SK-N-SH treated with all-trans-retinoic acid at 6 μM for 48 hours (cell line): ENCODE results near the gene CENPO.

Experiments used
- ATAC-seq: fragments of 200-7000 bp; cut with Tn5 transposase; 3 replicates; pipeline ENCODE4 v1.9.1; 2020; ENCODE audit warnings: mild to moderate bottlenecking, moderate library complexity
- ARNTL ChIP-seq: fragments of 450-650 bp; formaldehyde crosslinking; IDR thresholded peaks from 2 replicates; pipeline ENCODE4 v1.5.0; 2020; ENCODE audit warnings: low read depth, mild to moderate bottlenecking, moderate library complexity, borderline replicate concordance
- BACH2 ChIP-seq: fragments of 250-450 bp; sonication (Bioruptor Pico); IDR thresholded peaks from 2 replicates; pipeline ENCODE4 v1.9.0; 2021; ENCODE audit warnings: mild to moderate bottlenecking, borderline replicate concordance
- CSDC2 ChIP-seq: fragments of 250-450 bp; sonication (Bioruptor Pico); IDR thresholded peaks from 2 replicates; pipeline ENCODE4 v1.5.0; 2020; ENCODE audit warnings: mild to moderate bottlenecking, moderate library complexity
- ESRRG ChIP-seq: fragments of 250-450 bp; sonication (Bioruptor Pico); IDR thresholded peaks from 2 replicates; pipeline ENCODE4 v1.6.1; 2021; ENCODE audit warnings: mild to moderate bottlenecking
- GLIS3 ChIP-seq: fragments of 250-450 bp; sonication (Bioruptor Pico); IDR thresholded peaks from 2 replicates; pipeline ENCODE4 v1.5.0; 2020; ENCODE audit warnings: mild to moderate bottlenecking, moderate library complexity
- ISL1 ChIP-seq: fragments of 250-450 bp; sonication (Bioruptor Pico); IDR thresholded peaks from 2 replicates; pipeline ENCODE4 v2.1.2; 2022; ENCODE audit warnings: mild to moderate bottlenecking, moderate library complexity
- OSR1 ChIP-seq: fragments of 250-450 bp; sonication (Bioruptor Pico); IDR thresholded peaks from 2 replicates; pipeline ENCODE4 v1.8.0; 2022; ENCODE audit warnings: moderate library complexity, mild to moderate bottlenecking, inconsistent platforms
- PPARA ChIP-seq: fragments of 250-450 bp; sonication (Bioruptor Pico); IDR thresholded peaks from 2 replicates; pipeline ENCODE4 v1.5.0; 2020; ENCODE audit warnings: mild to moderate bottlenecking, borderline replicate concordance
- RARB ChIP-seq: fragments of 250-450 bp; sonication (Bioruptor Pico); IDR thresholded peaks from 2 replicates; pipeline ENCODE4 v1.8.0; 2021; ENCODE audit warnings: mild to moderate bottlenecking, moderate library complexity
- SNAI2 ChIP-seq: fragments of 250-450 bp; sonication (Bioruptor Pico); IDR thresholded peaks from 2 replicates; pipeline ENCODE4 v1.5.0; 2020; ENCODE audit warnings: mild to moderate bottlenecking, moderate library complexity
- TCF4 ChIP-seq: fragments of 250-450 bp; sonication (Bioruptor Pico); IDR thresholded peaks from 2 replicates; pipeline ENCODE4 v1.8.0; 2021; ENCODE audit warnings: mild to moderate bottlenecking, moderate library complexity, borderline replicate concordance
- TOX ChIP-seq: fragments of 250-450 bp; sonication (Bioruptor Pico); IDR thresholded peaks from 2 replicates; pipeline ENCODE4 v1.8.0; 2021; ENCODE audit warnings: mild to moderate bottlenecking, moderate library complexity, borderline replicate concordance
- ZC3H10 ChIP-seq: fragments of 250-450 bp; sonication (Bioruptor Pico); IDR thresholded peaks from 2 replicates; pipeline ENCODE4 v1.5.1; 2021; ENCODE audit warnings: mild to moderate bottlenecking, moderate library complexity
- ZFP3 ChIP-seq: fragments of 250-450 bp; sonication (Bioruptor Pico); IDR thresholded peaks from 2 replicates; pipeline ENCODE4 v1.5.0; 2020; ENCODE audit warnings: mild to moderate bottlenecking, moderate library complexity
- ZFP30 ChIP-seq: fragments of 450-650 bp; formaldehyde crosslinking; IDR thresholded peaks from 2 replicates; pipeline ENCODE4 v1.5.0; 2022; ENCODE audit warnings: mild to moderate bottlenecking, moderate library complexity
- ZNF565 ChIP-seq: fragments of 450-650 bp; formaldehyde crosslinking; conservative IDR thresholded peaks from 2 replicates; pipeline ENCODE4 v1.5.0; 2020; ENCODE audit warnings: low read depth, mild to moderate bottlenecking, moderate library complexity
- ZNF70 ChIP-seq: fragments of 450-650 bp; formaldehyde crosslinking; IDR thresholded peaks from 2 replicates; pipeline ENCODE4 v1.5.0; 2020; ENCODE audit warnings: mild to moderate bottlenecking, moderate library complexity
- ZNF8 ChIP-seq: fragments of 450-650 bp; formaldehyde crosslinking; IDR thresholded peaks from 2 replicates; pipeline ENCODE4 v1.5.0; 2020; ENCODE audit warnings: mild to moderate bottlenecking, moderate library complexity
- TF ChIP-seq, protein P1 (sequence below): fragments of 250-450 bp; sonication (Bioruptor Pico); IDR thresholded peaks from 2 replicates; pipeline ENCODE4 v1.5.1; 2020; ENCODE audit warnings: low read depth, mild to moderate bottlenecking, moderate library complexity
- TF ChIP-seq, protein P2 (sequence below): fragments of 250-450 bp; sonication (Bioruptor Pico); IDR thresholded peaks from 2 replicates; pipeline ENCODE4 v1.8.0; 2021; ENCODE audit warnings: low read depth, mild to moderate bottlenecking, moderate library complexity, borderline replicate concordance
- TF ChIP-seq, protein P3 (sequence below): fragments of 250-450 bp; sonication (Bioruptor Pico); IDR thresholded peaks from 2 replicates; pipeline ENCODE4 v1.5.0; 2020; ENCODE audit warnings: mild to moderate bottlenecking, moderate library complexity
- TF ChIP-seq, protein P4 (sequence below): fragments of 250-450 bp; sonication (Bioruptor Pico); IDR thresholded peaks from 2 replicates; pipeline ENCODE4 v1.5.1; 2021; ENCODE audit warnings: mild to moderate bottlenecking, moderate library complexity

Gene CENPO

DNA sequence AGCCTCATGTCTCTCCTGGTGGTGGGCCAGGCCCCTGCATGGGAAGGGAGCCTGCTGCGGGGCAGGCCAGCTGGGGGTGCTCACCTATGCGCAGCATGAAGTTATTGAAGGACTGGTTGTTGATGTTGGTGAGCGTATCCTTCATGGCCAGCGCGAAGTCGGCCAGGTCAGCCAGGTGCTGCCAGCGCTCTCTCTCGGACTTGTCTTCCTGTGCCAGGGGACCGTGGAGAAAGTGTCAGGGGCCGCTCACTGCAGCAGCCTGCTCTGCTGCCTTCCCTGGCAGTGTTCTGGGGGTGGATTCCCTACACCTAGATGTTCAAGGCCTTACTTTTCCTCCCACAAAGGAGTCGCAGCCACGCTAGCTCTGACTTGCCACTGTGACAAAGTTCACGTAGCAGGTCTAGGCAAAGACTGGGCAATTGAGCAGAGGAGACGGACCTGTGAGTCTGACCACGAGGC lies 28.2 kb downstream of the CENPO start:
- TF ChIP-seq RARB (CRISPR knock-in tag) = no peak
- TF ChIP-seq, protein P1, sequence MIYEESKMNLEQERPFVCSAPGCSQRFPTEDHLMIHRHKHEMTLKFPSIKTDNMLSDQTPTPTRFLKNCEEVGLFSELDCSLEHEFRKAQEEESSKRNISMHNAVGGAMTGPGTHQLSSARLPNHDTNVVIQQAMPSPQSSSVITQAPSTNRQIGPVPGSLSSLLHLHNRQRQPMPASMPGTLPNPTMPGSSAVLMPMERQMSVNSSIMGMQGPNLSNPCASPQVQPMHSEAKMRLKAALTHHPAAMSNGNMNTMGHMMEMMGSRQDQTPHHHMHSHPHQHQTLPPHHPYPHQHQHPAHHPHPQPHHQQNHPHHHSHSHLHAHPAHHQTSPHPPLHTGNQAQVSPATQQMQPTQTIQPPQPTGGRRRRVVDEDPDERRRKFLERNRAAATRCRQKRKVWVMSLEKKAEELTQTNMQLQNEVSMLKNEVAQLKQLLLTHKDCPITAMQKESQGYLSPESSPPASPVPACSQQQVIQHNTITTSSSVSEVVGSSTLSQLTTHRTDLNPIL (CRISPR knock-in tag) = no peak
- TF ChIP-seq GLIS3 (CRISPR knock-in tag) = no peak
- TF ChIP-seq ARNTL = no peak
- TF ChIP-seq ZC3H10 (CRISPR knock-in tag) = no peak
- no peak for TF ChIP-seq OSR1 (CRISPR knock-in tag)
- no peak for TF ChIP-seq ZNF565 (CRISPR knock-in tag)
- no peak for TF ChIP-seq ZNF8 (CRISPR knock-in tag)
- TF ChIP-seq, protein P2, sequence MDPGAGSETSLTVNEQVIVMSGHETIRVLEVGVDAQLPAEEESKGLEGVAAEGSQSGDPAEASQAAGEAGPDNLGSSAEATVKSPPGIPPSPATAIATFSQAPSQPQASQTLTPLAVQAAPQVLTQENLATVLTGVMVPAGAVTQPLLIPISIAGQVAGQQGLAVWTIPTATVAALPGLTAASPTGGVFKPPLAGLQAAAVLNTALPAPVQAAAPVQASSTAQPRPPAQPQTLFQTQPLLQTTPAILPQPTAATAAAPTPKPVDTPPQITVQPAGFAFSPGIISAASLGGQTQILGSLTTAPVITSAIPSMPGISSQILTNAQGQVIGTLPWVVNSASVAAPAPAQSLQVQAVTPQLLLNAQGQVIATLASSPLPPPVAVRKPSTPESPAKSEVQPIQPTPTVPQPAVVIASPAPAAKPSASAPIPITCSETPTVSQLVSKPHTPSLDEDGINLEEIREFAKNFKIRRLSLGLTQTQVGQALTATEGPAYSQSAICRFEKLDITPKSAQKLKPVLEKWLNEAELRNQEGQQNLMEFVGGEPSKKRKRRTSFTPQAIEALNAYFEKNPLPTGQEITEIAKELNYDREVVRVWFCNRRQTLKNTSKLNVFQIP = no peak
- TF ChIP-seq, protein P3, sequence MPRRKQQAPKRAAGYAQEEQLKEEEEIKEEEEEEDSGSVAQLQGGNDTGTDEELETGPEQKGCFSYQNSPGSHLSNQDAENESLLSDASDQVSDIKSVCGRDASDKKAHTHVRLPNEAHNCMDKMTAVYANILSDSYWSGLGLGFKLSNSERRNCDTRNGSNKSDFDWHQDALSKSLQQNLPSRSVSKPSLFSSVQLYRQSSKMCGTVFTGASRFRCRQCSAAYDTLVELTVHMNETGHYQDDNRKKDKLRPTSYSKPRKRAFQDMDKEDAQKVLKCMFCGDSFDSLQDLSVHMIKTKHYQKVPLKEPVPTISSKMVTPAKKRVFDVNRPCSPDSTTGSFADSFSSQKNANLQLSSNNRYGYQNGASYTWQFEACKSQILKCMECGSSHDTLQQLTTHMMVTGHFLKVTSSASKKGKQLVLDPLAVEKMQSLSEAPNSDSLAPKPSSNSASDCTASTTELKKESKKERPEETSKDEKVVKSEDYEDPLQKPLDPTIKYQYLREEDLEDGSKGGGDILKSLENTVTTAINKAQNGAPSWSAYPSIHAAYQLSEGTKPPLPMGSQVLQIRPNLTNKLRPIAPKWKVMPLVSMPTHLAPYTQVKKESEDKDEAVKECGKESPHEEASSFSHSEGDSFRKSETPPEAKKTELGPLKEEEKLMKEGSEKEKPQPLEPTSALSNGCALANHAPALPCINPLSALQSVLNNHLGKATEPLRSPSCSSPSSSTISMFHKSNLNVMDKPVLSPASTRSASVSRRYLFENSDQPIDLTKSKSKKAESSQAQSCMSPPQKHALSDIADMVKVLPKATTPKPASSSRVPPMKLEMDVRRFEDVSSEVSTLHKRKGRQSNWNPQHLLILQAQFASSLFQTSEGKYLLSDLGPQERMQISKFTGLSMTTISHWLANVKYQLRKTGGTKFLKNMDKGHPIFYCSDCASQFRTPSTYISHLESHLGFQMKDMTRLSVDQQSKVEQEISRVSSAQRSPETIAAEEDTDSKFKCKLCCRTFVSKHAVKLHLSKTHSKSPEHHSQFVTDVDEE (CRISPR knock-in tag) = no peak
- no peak for TF ChIP-seq PPARA (CRISPR knock-in tag)
- no peak for TF ChIP-seq CSDC2
- no peak for TF ChIP-seq BACH2 (CRISPR knock-in tag)
- TF ChIP-seq, protein P4, sequence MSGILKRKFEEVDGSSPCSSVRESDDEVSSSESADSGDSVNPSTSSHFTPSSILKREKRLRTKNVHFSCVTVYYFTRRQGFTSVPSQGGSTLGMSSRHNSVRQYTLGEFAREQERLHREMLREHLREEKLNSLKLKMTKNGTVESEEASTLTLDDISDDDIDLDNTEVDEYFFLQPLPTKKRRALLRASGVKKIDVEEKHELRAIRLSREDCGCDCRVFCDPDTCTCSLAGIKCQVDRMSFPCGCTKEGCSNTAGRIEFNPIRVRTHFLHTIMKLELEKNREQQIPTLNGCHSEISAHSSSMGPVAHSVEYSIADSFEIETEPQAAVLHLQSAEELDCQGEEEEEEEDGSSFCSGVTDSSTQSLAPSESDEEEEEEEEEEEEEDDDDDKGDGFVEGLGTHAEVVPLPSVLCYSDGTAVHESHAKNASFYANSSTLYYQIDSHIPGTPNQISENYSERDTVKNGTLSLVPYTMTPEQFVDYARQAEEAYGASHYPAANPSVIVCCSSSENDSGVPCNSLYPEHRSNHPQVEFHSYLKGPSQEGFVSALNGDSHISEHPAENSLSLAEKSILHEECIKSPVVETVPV (CRISPR knock-in tag) = no peak
- TF ChIP-seq ISL1 = no peak

DNA sequence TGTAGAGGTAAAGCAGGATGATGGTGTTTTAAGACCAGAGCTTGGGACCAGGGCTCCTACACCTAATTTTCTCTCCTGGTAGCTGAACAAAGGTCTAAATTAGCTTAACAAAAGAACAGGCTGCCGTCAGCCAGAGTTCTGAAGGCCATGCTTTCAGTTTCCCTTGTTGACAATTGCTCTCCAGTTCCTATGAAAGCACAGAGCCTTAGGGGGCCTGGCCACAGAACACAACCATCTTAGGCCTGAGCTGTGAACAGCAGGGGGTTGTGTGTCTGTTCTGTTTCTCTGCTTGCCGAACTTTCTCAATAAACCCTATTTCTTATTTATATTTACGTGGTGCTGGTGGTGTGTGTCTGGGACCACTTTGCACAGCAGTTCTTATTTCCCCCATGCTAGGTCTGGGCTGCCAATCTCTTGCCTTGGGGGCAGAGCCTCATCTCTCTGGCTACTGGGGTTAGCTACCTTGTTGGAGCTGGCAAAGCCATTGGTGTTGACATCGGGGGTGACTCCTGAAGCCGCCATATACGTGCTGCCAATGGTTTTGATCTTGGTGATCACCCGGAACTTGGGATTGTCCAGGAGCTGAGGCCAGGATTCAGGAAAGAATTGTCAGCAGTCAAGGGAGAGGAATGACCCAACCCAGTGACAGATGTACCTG lies 29.0 kb downstream of the CENPO start:
- TF ChIP-seq ESRRG (CRISPR knock-in tag) = no peak
- no peak for TF ChIP-seq TCF4
- TF ChIP-seq BACH2 (CRISPR knock-in tag) = no peak
- TF ChIP-seq SNAI2 (CRISPR knock-in tag) = no peak
- no peak for TF ChIP-seq RARB (CRISPR knock-in tag)
- TF ChIP-seq, all 23 proteins: peak for 0
- no peak for ATAC-seq

More for the DNA sequence above, 28.2 kb downstream of the CENPO start:
- no peak for ATAC-seq

DNA sequence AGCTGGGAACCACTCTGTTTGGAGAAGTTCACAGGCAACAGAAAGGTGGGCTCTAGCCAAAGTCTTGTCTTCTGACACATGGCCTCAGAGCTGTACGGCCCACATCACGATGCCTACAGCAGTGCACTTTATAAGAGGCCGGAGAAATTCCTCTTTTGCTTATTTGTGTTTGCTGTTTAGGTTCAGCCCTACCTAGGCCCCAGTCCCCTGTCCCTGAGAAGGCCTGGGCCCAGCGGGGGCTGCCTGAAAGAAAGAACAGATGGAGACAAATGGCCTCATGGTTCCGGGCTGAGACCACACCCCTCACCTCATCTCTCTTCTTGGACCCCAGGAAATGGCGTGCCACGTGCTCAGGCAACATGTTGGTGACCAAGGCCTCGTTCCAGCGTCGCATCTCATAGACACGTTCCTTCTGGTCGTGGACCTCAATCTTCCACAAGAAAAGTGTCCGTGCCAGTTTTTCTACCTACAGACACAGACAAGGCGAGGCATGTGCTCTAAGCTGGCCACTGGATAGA lies 30.9 kb downstream of the CENPO start:
- ATAC-seq = no peak
- TF ChIP-seq ESRRG (CRISPR knock-in tag) (no peak), GLIS3 (CRISPR knock-in tag) (no peak), ISL1 (no peak), ARNTL (no peak), CSDC2 (no peak), ZNF8 (CRISPR knock-in tag) (no peak), ZC3H10 (CRISPR knock-in tag) (no peak), ZNF70 (CRISPR knock-in tag) (no peak), ZFP3 (CRISPR knock-in tag) (no peak), PPARA (CRISPR knock-in tag) (no peak), TOX (CRISPR knock-in tag) (no peak), ZFP30 (CRISPR knock-in tag) (no peak), RARB (CRISPR knock-in tag) (no peak), SNAI2 (CRISPR knock-in tag) (no peak), ZNF565 (CRISPR knock-in tag) (no peak)
- TF ChIP-seq, protein P4 (CRISPR knock-in tag) = no peak
- TF ChIP-seq, protein P2 = no peak
